Testis (tissue), 2 donors: Measurements from ENCODE around the gene CRISPLD2.

Experiments used
- POLR2A ChIP-seq: fragments of 450-650 bp; IDR thresholded peaks from one replicate; pipeline ENCODE4 v1.6.1; 2017; ENCODE audit warnings: antibody characterized with exemption, mild to moderate bottlenecking, moderate library complexity
- TF ChIP-seq, protein P1 (sequence below), 3 experiments: fragments of 450-650 bp in 2 of 3; fragments of 200-600 bp in 1 of 3; sonication (generic) in 1 of 3; IDR thresholded peaks; one replicate each; pipeline ENCODE4 v1.5.1; 2016 to 2019; ENCODE audit warnings: antibody characterized with exemption in 3 of 3, mild to moderate bottlenecking in 2 of 3, moderate library complexity in 1 of 3

GRCh38 chr16:84893467-84893848 is 73.7 kb downstream of the CRISPLD2 start:
- TF ChIP-seq, protein P1, sequence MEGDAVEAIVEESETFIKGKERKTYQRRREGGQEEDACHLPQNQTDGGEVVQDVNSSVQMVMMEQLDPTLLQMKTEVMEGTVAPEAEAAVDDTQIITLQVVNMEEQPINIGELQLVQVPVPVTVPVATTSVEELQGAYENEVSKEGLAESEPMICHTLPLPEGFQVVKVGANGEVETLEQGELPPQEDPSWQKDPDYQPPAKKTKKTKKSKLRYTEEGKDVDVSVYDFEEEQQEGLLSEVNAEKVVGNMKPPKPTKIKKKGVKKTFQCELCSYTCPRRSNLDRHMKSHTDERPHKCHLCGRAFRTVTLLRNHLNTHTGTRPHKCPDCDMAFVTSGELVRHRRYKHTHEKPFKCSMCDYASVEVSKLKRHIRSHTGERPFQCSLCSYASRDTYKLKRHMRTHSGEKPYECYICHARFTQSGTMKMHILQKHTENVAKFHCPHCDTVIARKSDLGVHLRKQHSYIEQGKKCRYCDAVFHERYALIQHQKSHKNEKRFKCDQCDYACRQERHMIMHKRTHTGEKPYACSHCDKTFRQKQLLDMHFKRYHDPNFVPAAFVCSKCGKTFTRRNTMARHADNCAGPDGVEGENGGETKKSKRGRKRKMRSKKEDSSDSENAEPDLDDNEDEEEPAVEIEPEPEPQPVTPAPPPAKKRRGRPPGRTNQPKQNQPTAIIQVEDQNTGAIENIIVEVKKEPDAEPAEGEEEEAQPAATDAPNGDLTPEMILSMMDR (IDR thresholded peaks at IDR 0.05), result no peak
- TF ChIP-seq POLR2A, result no peak
